Natural killer cell (primary cell): ENCODE data around the gene KCNAB3. TPM values are rescaled to one million over a fixed set of nuclear protein-coding genes. Genes with fewer than 3 reads are reported as not detected.

Source experiments
- ATAC-seq, 3 donors: fragments of 150-1000 bp in 2 of 3; fragments of 200-7000 bp in 1 of 3; cut with Tn5 transposase; 1 replicate in 1 of 3; 2 replicates in 2 of 3; pipeline ENCODE4 v1.10.0; 2021; ENCODE audit warnings: mild to moderate bottlenecking in 2 of 3, moderate library complexity in 2 of 3
- DNase-seq, 2 donors: peaks; one replicate each; pipeline versions ENCODE4 v3.0.0 to v3.0.0-alpha.2; 2013 to 2021; ENCODE audit warnings: mixed read lengths in 1 of 2
- H3K27ac ChIP-seq: one replicate; pipeline ENCODE4 v1.5.1; 2013; ENCODE audit warnings: mild to moderate bottlenecking, low read length
- H3K27me3 ChIP-seq: one replicate; pipeline ENCODE4 v1.6.1; 2013; ENCODE audit warnings: low read length; ENCODE audit not compliant: control insufficient read depth, insufficient read depth
- H3K36me3 ChIP-seq: one replicate; pipeline ENCODE4 v1.6.1; 2013; ENCODE audit warnings: low read length; ENCODE audit not compliant: control insufficient read depth, insufficient read depth
- H3K4me1 ChIP-seq: one replicate; pipeline ENCODE4 v1.6.1; 2013; ENCODE audit warnings: low read length; ENCODE audit not compliant: control insufficient read depth, insufficient read depth
- H3K4me3 ChIP-seq: one replicate; pipeline ENCODE4 v1.5.1; 2013; ENCODE audit warnings: low read length
- H3K9me3 ChIP-seq: one replicate; pipeline ENCODE4 v1.6.1; 2013; ENCODE audit warnings: low read length; ENCODE audit not compliant: control insufficient read depth, insufficient read depth
- H3K27ac Mint-ChIP-seq, 2 donors: one replicate each; pipeline ENCODE4 v1.8.0; 2022; ENCODE audit warnings: mild to moderate bottlenecking in 2 of 2, mixed read lengths in 2 of 2, moderate library complexity in 1 of 2
- H3K27me3 Mint-ChIP-seq, 2 donors: one replicate each; pipeline ENCODE4 v1.8.0; 2022; ENCODE audit warnings: low read depth in 2 of 2, mixed read lengths in 2 of 2
- H3K36me3 Mint-ChIP-seq: one replicate; pipeline ENCODE4 v1.8.0; 2022; ENCODE audit warnings: mixed read lengths
- H3K4me1 Mint-ChIP-seq, 2 donors: one replicate each; pipeline ENCODE4 v1.8.0; 2022; ENCODE audit warnings: mixed read lengths in 2 of 2
- H3K4me3 Mint-ChIP-seq: one replicate; pipeline ENCODE4 v1.8.0; 2022; ENCODE audit warnings: mild to moderate bottlenecking, moderate library complexity, mixed read lengths
- H3K9me3 Mint-ChIP-seq, 2 donors: one replicate each; pipeline ENCODE4 v1.8.0; 2022; ENCODE audit warnings: mixed read lengths in 2 of 2
- WGBS: methylation state at CpG from one replicate; pipeline ENCODE4 v1.1.7; 2013; ENCODE audit warnings: missing lambda C conversion rate; ENCODE audit not compliant: insufficient coverage; 5-methylcytosine and 5-hydroxymethylcytosine counted together
- intact Hi-C: fragments of 100-400 bp; cut with micrococcal nuclease; formaldehyde crosslinking; loops from one replicate; pipeline ENCODE4 v1.14.2; 2022
- total RNA-seq, 4 donors: library from RNA; stranded (reverse); fragments of 120-200 nt in 1 of 4; gene quantifications; one replicate each; pipeline versions ENCODE4 v1.2.3 to v1.2.4, GENCODE V29; 2013 to 2022
- TF ChIP-seq, protein P1 (sequence below): fragments of 200-600 bp; IDR thresholded peaks from one replicate; pipeline ENCODE4 v1.8.0; 2022; ENCODE audit warnings: antibody characterized with exemption

KCNAB3 gene
- total RNA-seq, 3 donors from 2014 or later (not counting 1 experiment from before 2014, with no cell fraction given): 7.9 to 11.7 (median 9.3) TPM

DNA sequence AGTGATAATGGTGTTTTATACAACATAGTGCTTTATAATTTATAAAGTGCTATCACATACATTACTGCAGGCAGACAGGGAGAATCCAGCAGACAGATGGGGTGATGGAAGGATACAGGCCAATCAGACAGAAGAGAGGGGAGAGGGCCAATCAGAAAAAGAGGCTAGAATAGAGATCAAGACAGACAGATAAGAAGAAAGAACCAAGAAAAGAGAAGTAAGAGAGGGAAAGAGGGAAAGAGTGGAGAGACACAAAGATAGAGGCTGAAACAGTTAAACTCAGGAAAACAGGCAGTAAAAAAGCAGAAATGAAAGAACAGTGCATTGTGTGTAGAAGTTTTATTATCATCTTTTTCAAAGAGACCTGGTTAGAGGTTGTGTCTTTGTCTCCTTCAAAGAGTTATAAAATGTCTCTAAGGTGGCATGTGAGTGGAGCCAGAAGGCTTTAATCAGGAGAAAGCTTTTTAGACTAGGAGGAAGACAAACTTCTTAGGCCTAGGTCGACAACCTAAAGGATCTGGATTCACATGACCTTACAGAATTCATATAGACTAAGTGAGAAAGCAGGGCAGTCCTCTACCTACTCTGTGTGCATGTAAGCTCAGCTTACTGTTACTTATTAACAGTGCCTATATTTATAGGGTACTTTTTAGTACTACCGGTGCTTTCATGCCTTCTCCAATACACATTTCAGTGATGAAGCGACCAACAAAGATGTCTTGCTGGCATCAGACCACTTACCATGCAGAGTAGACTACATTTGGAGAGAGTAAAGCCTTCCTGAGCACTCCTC lies 49.4 kb downstream of the KCNAB3 start:
- Mint-ChIP-seq H3K9me3 (no peaks in the 10 kb centered on the region), H3K27me3 (no peaks in the 10 kb centered on the region), H3K27ac (no peak overlapping the region), H3K36me3 (no peaks in the 10 kb centered on the region), H3K4me3 (no peak overlapping the region), H3K4me1 (peaks cover 6 to 8% of the 10 kb centered on the region in 2 donors)
- H3K4me1 ChIP-seq: peaks cover 8% of the 10 kb centered on the region
- no peaks in the 10 kb centered on the region for H3K9me3 ChIP-seq
- ATAC-seq (no peak), DNase-seq (no peak)
- H3K36me3 ChIP-seq: peaks cover 33% of the 10 kb centered on the region
- no peak overlapping the region for H3K27ac ChIP-seq
- intact Hi-C loops: no loop called here
- TF ChIP-seq, protein P1, sequence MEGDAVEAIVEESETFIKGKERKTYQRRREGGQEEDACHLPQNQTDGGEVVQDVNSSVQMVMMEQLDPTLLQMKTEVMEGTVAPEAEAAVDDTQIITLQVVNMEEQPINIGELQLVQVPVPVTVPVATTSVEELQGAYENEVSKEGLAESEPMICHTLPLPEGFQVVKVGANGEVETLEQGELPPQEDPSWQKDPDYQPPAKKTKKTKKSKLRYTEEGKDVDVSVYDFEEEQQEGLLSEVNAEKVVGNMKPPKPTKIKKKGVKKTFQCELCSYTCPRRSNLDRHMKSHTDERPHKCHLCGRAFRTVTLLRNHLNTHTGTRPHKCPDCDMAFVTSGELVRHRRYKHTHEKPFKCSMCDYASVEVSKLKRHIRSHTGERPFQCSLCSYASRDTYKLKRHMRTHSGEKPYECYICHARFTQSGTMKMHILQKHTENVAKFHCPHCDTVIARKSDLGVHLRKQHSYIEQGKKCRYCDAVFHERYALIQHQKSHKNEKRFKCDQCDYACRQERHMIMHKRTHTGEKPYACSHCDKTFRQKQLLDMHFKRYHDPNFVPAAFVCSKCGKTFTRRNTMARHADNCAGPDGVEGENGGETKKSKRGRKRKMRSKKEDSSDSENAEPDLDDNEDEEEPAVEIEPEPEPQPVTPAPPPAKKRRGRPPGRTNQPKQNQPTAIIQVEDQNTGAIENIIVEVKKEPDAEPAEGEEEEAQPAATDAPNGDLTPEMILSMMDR: no peak
- no peaks in the 10 kb centered on the region for H3K27me3 ChIP-seq
- no peak overlapping the region for H3K4me3 ChIP-seq
- WGBS: 85% methylated on average over 3 of the region's 3 CpGs

DNA sequence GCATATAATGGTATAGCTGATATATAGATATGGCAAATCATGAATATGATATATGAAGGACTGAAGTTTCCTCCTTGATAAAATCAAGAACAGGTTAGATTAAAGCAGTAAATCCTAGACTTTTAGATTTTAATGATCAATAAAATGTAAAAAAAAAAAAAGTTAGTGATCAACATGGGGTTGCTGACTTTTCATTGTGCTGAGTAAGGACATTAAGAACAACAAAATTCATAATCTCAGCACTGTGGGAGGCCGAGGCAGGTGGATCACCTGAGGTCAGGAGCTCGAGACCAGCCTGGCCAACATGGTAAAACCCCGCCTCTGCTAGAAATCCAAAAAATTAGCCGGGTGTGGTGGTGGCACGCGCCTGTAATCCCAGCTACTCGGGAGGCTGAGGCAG lies 51.4 kb downstream of the KCNAB3 start:
- TF ChIP-seq, protein P1: no peak
- H3K27me3 ChIP-seq: no peaks in the 10 kb centered on the region
- 99% methylated on average over 7 of the region's 7 CpGs for WGBS
- DNase-seq: no peak
- intact Hi-C loops: no loop called here
- peaks cover 3% of the 10 kb centered on the region for H3K4me1 ChIP-seq
- Mint-ChIP-seq H3K36me3 (no peaks in the 10 kb centered on the region), H3K4me1 (peaks cover 17 to 18% of the 10 kb centered on the region in 2 donors), H3K27me3 (no peaks in the 10 kb centered on the region), H3K4me3 (no peak overlapping the region), H3K27ac (no peak overlapping the region), H3K9me3 (no peaks in the 10 kb centered on the region)
- peaks cover 36% of the 10 kb centered on the region for H3K36me3 ChIP-seq
- H3K9me3 ChIP-seq: no peaks in the 10 kb centered on the region
- no peak overlapping the region for H3K4me3 ChIP-seq
- no peak for ATAC-seq
- H3K27ac ChIP-seq: no peak overlapping the region

DNA sequence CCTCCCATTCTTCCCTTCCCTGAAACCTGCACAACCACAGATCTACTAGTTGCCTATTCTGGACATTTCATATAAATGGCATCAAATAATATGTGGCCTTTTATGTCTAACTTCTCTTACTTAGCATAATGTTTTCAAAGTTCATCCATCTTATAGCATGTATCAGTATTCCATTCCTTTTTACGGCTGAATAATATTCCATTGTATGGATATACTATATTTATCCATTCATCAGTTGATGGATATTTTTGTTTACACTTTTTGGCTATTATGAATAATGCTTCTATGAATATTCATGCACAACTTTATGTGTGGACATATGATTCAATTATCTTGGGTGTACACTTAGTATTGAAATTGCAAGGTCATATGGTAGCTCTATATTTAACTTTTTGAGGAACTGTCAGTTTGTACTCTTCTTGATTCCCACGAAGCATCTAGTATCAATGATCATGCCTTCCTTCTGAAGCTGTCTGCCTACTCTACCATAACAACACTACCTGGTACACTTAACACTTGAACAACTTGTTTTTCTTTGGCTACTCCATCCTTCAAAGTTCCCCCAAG lies 53.8 kb downstream of the KCNAB3 start:
- TF ChIP-seq, protein P1: no peak
- intact Hi-C loops: no loop called here
- Histone ChIP-seq H3K9me3 (no peaks in the 10 kb centered on the region), H3K27ac (no peak overlapping the region), H3K27me3 (no peaks in the 10 kb centered on the region), H3K36me3 (peaks cover 26% of the 10 kb centered on the region), H3K4me3 (no peak overlapping the region), H3K4me1 (no peaks in the 10 kb centered on the region)
- WGBS: 33% methylated on average over 1 of the region's 2 CpGs
- no peak overlapping the region for H3K4me3 Mint-ChIP-seq
- H3K27me3 Mint-ChIP-seq: no peaks in the 10 kb centered on the region
- no peaks in the 10 kb centered on the region for H3K36me3 Mint-ChIP-seq
- no peak for DNase-seq
- H3K9me3 Mint-ChIP-seq: no peaks in the 10 kb centered on the region
- peak overlapping the region in 1 of 2 donors; percentile 9 for H3K27ac Mint-ChIP-seq
- no peak for ATAC-seq
- H3K4me1 Mint-ChIP-seq: peaks cover 22 to 27% of the 10 kb centered on the region in 2 donors
